KG1 (cell line): Measurements from ENCODE around the gene SLC44A5.

Experiments used
- DNase-seq: peaks from one replicate; lab custom pipeline; 2025; lab: John Stamatoyannopoulos, UW

SLC44A5 gene

DNA sequence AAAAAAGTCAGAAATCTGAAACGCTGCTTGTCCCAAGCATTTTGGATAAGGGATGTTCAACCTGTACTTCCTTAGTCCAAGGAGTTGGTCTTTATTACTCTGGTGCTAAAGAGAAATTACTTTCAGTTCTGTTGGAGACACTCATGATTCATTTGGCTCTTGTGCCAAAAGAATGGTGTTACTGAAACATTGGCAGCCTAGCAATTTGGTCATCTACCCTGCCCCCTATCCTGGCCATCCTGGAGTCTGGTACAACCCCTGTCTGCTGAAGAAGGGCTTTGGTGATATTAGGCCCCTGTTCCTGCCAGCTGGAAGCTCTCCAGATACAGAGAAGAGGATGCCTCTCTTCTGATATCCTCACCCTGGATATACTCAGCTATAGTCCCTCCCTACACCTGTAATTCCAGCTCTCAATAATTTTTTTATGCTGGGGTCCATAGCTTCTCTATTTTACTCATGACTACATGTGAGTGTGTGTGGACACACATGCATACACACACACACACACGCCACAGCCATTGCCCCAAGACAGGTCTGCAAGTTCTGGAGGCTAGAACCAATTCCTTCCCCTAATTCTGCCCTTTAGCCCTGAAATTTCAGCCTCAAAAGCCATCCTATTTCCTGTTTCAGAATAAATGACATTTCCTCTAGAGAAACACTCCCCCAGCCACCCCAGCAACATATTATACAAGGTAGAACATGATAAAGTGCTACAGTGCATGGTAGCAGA lies 436.7 kb downstream of the SLC44A5 start:
- peak; percentile 46 for DNase-seq

DNA sequence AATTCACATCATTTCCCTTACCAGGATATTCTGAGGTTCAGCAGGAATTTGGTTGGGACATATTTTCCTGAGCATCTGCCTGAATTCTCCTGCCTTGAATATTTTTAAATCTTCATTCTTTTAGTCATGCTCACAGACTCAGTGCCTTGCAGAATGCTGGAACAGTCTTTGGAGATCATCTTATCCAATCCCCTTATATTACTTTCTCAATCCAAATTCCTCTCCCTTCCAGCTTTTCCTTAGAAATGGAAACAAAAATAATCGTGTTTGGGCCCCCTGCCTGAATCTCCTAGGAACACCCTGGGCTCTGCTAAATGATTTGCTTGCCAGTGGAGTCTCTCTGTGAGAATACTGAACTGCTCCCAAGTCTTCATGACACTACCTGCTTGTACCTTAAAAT lies 438.4 kb downstream of the SLC44A5 start:
- no peak for DNase-seq

GRCh38 chr1:75171876-75172275 lies 439.0 kb downstream of the SLC44A5 start:
- no peak for DNase-seq

DNA sequence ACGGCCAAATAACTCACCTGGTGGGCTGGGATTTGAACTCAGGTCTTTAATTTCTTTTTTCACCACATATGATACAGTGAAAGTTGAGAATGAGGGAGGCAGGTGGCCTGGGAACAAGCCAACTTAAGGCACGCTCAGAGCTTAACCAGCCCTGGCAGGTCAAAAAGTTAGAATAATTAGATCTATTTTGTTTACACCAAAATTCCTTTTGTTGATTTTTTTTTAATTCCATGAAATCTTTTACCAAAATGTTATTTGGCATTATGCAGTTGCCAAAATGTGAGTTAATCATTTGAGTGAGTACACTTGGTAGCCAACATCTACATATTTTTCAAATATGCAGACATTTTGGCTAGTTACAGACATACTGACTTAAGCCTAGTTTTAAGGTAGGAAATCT lies 439.9 kb downstream of the SLC44A5 start:
- no peak for DNase-seq

DNA sequence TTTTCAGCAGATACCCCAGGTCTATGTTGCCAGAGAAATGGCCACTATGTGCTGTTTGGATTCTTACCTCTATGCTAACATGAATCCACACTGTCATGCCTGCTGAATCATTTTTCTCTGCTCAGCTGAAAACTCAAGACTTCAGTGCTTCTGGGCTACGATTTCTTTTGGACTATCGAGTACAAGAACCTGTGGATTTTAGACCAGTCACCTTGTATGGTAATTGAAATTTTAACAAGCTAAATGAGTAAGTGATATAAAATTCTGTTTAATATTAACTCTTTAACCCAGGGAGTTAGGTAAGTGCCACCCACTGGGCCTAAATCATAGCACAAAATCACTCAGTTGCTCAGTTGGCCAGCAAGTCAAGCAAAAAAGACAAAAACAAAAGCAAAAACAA lies 440.9 kb downstream of the SLC44A5 start:
- DNase-seq: no peak

- DNase-seq: no peak
Measured at GRCh38 chr1:75166821-75167220, 444.1 kb downstream of the SLC44A5 start.

DNA sequence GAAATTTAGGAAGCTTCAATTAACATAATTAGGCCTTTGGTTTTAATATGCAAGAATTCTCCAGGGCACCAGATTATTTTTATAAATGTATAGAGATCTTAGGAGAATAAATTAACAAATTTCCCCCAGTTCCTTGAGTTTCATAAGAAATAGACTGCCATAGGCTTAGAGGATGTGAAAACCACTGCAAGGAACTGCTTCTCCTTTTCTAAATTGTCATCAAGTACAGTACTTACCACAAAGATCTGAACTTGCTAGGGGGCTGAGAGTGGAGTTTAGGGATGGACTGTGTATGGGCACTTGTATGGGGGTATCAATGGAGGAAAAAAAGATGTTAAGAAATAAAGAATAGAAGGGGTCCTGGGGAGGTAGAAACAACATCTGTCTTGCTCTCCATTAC lies 445.6 kb downstream of the SLC44A5 start:
- DNase-seq: no peak

GRCh38 chr1:75159154-75159553 lies 451.8 kb downstream of the SLC44A5 start:
- no peak for DNase-seq
